Nephron progenitor cell (in vitro differentiated cells): ENCODE results near the gene SLC30A10.

ENCODE experiments used
- DNase-seq: peaks from one replicate; pipeline ENCODE4 v3.0.0; 2021
- H3K27ac Mint-ChIP-seq: 2 replicates; pipeline ENCODE4 v1.8.0; 2021; ENCODE audit warnings: mild to moderate bottlenecking, moderate library complexity, mixed read lengths
- H3K27me3 Mint-ChIP-seq: 2 replicates; pipeline ENCODE4 v1.8.0; 2021; ENCODE audit warnings: mild to moderate bottlenecking, low read depth, mixed read lengths; ENCODE audit not compliant: poor library complexity
- H3K36me3 Mint-ChIP-seq: 2 replicates; pipeline ENCODE4 v1.8.0; 2021; ENCODE audit warnings: low read depth, mixed read lengths
- H3K4me1 Mint-ChIP-seq: 2 replicates; pipeline ENCODE4 v1.8.0; 2021; ENCODE audit warnings: mixed read lengths
- H3K4me3 Mint-ChIP-seq: 2 replicates; pipeline ENCODE4 v1.8.0; 2021; ENCODE audit warnings: mild to moderate bottlenecking, moderate library complexity, mixed read lengths
- H3K9me3 Mint-ChIP-seq: 2 replicates; pipeline ENCODE4 v1.8.0; 2021; ENCODE audit warnings: mild to moderate bottlenecking, moderate library complexity, mixed read lengths
- CTCF ChIP-seq: fragments of 200-600 bp; sonication (generic); IDR thresholded peaks from 2 replicates; pipeline ENCODE4 v1.5.0; 2021; ENCODE audit warnings: antibody characterized with exemption

Gene SLC30A10

GRCh38 chr1:219963432-219963831 is 35.1 kb upstream of the SLC30A10 start:
- no peak for TF ChIP-seq CTCF
- no peaks in the 10 kb centered on the region for H3K27me3 Mint-ChIP-seq
- H3K27ac Mint-ChIP-seq, result no peak overlapping the region
- DNase-seq, result no peak
- no peak overlapping the region for H3K4me3 Mint-ChIP-seq
- H3K36me3 Mint-ChIP-seq, result peaks cover 15% of the 10 kb centered on the region
- H3K4me1 Mint-ChIP-seq, result no peaks in the 10 kb centered on the region
- H3K9me3 Mint-ChIP-seq, result no peaks in the 10 kb centered on the region

- DNase-seq, result no peak
- Mint-ChIP-seq H3K36me3 (no peaks in the 10 kb centered on the region), H3K4me3 (no peak overlapping the region), H3K4me1 (no peaks in the 10 kb centered on the region), H3K27me3 (no peaks in the 10 kb centered on the region), H3K9me3 (no peaks in the 10 kb centered on the region), H3K27ac (no peak overlapping the region)
- no peak for TF ChIP-seq CTCF
Observed at GRCh38 chr1:219961684-219962083, 33.3 kb upstream of the SLC30A10 start.

GRCh38 chr1:219959540-219960203 is 31.3 kb upstream of the SLC30A10 start:
- no peaks in the 10 kb centered on the region for H3K4me1 Mint-ChIP-seq
- H3K9me3 Mint-ChIP-seq, result no peaks in the 10 kb centered on the region
- no peak for TF ChIP-seq CTCF
- H3K36me3 Mint-ChIP-seq, result no peaks in the 10 kb centered on the region
- DNase-seq, result no peak
- H3K4me3 Mint-ChIP-seq, result no peak overlapping the region
- H3K27me3 Mint-ChIP-seq, result no peaks in the 10 kb centered on the region
- no peak overlapping the region for H3K27ac Mint-ChIP-seq

GRCh38 chr1:219958875-219959417 is 30.6 kb upstream of the SLC30A10 start:
- H3K4me1 Mint-ChIP-seq, result no peaks in the 10 kb centered on the region
- no peak for DNase-seq
- no peak for TF ChIP-seq CTCF
- no peaks in the 10 kb centered on the region for H3K9me3 Mint-ChIP-seq
- no peak overlapping the region for H3K4me3 Mint-ChIP-seq
- no peaks in the 10 kb centered on the region for H3K36me3 Mint-ChIP-seq
- H3K27me3 Mint-ChIP-seq, result no peaks in the 10 kb centered on the region
- H3K27ac Mint-ChIP-seq, result no peak overlapping the region

GRCh38 chr1:219954736-219955421 is 26.5 kb upstream of the SLC30A10 start:
- peaks cover 5% of the 10 kb centered on the region for H3K4me1 Mint-ChIP-seq
- H3K27ac Mint-ChIP-seq, result no peak overlapping the region
- TF ChIP-seq CTCF, result no peak
- no peaks in the 10 kb centered on the region for H3K9me3 Mint-ChIP-seq
- peaks cover 5% of the 10 kb centered on the region for H3K27me3 Mint-ChIP-seq
- no peak for DNase-seq
- H3K4me3 Mint-ChIP-seq, result no peak overlapping the region
- H3K36me3 Mint-ChIP-seq, result no peaks in the 10 kb centered on the region

- Mint-ChIP-seq H3K9me3 (no peaks in the 10 kb centered on the region), H3K4me1 (peaks cover 5% of the 10 kb centered on the region), H3K36me3 (no peaks in the 10 kb centered on the region), H3K4me3 (no peak overlapping the region), H3K27me3 (peaks cover 5% of the 10 kb centered on the region), H3K27ac (no peak overlapping the region)
- DNase-seq, result no peak
- TF ChIP-seq CTCF, result no peak
Observed at GRCh38 chr1:219954052-219954451, 25.7 kb upstream of the SLC30A10 start.
